ENCODE measurements around the gene ACOX3. TPM values are rescaled to one million over a fixed set of nuclear protein-coding genes. Genes with fewer than 3 reads are reported as not detected.
A peak's percentile ranks its signal among the peaks of the same experiment; 100 is the strongest.

The ACOX3 gene
- total and polyA plus RNA-seq, 9 of the 15 experiments (the other 6 are each of a cell fraction or from before 2014, with no cell fraction given): 0.68 to 7.3 (median 3.7) TPM

- TF ChIP-seq ETS2 (tag; IDR thresholded peaks at IDR 0.05; ENCODE audit: borderline replicate concordance, poor library complexity, severe bottlenecking) (peak; percentile 60), ZNF444 (CRISPR knock-in tag; IDR thresholded peaks at IDR 0.05) (no peak), RBFOX2 (IDR thresholded peaks at IDR 0.05; ENCODE audit: low read depth, low read length) (peak; percentile 57; the same call in 1 of the 2 replicates), NCOR1 (IDR thresholded peaks at IDR 0.05) (no peak), MYC (IDR thresholded peaks at IDR 0.05; ENCODE audit: low read depth, low read length) (peak; percentile 92), MYC (CRISPR knock-in tag; IDR thresholded peaks at IDR 0.05; ENCODE audit: borderline replicate concordance, low read depth) (peak; percentile 12; the same call in 1 of the 2 replicates), ZNF311 (CRISPR knock-in tag; IDR thresholded peaks at IDR 0.05) (peak; percentile 81), TCFL5 (CRISPR knock-in tag; conservative IDR thresholded peaks at IDR 0.05) (no peak), DACH1 (IDR thresholded peaks at IDR 0.05; ENCODE audit: partially characterized antibody) (no peak), GATA2 (CRISPR knock-in tag; IDR thresholded peaks at IDR 0.05) (no peak), ZBTB5 (IDR thresholded peaks at IDR 0.05) (no peak), ZNF445 (CRISPR knock-in tag; IDR thresholded peaks at IDR 0.05; ENCODE audit: low read depth) (no peak), ZNF830 (CRISPR knock-in tag; IDR thresholded peaks at IDR 0.05) (no peak), SRSF9 (IDR thresholded peaks at IDR 0.05; ENCODE audit: borderline replicate concordance, low read depth, low read length) (no peak), SRSF1 (IDR thresholded peaks at IDR 0.05; ENCODE audit: low read depth, low read length) (no peak), HIVEP1 (CRISPR knock-in tag; IDR thresholded peaks at IDR 0.05) (peak; percentile 51; the same call in 1 of the 2 replicates), CBFA2T3 (IDR thresholded peaks at IDR 0.05) (peak; percentile 26; the same call in 1 of the 2 replicates)
- TF ChIP-seq, protein P1, sequence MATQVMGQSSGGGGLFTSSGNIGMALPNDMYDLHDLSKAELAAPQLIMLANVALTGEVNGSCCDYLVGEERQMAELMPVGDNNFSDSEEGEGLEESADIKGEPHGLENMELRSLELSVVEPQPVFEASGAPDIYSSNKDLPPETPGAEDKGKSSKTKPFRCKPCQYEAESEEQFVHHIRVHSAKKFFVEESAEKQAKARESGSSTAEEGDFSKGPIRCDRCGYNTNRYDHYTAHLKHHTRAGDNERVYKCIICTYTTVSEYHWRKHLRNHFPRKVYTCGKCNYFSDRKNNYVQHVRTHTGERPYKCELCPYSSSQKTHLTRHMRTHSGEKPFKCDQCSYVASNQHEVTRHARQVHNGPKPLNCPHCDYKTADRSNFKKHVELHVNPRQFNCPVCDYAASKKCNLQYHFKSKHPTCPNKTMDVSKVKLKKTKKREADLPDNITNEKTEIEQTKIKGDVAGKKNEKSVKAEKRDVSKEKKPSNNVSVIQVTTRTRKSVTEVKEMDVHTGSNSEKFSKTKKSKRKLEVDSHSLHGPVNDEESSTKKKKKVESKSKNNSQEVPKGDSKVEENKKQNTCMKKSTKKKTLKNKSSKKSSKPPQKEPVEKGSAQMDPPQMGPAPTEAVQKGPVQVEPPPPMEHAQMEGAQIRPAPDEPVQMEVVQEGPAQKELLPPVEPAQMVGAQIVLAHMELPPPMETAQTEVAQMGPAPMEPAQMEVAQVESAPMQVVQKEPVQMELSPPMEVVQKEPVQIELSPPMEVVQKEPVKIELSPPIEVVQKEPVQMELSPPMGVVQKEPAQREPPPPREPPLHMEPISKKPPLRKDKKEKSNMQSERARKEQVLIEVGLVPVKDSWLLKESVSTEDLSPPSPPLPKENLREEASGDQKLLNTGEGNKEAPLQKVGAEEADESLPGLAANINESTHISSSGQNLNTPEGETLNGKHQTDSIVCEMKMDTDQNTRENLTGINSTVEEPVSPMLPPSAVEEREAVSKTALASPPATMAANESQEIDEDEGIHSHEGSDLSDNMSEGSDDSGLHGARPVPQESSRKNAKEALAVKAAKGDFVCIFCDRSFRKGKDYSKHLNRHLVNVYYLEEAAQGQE (IDR thresholded peaks at IDR 0.05; ENCODE audit: borderline replicate concordance): 0 out of 2 replicates have a peak, but pooled peaks have one; percentile 29
- TF ChIP-seq, protein P1 (CRISPR knock-in tag; IDR thresholded peaks at IDR 0.05; ENCODE audit: low read depth): no peak
These were observed 38.5 kb upstream of the ACOX3 start (continued) for GRCh38 chr4:8478801-8479744.

Data from K562 (cell line).